ENCODE results near the gene RALGPS1. TPM values are rescaled to one million over a fixed set of nuclear protein-coding genes. Genes with fewer than 3 reads are reported as not detected.

The RALGPS1 gene
- total RNA-seq, 2 donors from 2014 or later = 7.6 to 18.5 TPM

GRCh38 chr9:127136880-127137639, 222.5 kb downstream of the RALGPS1 start:
- Histone ChIP-seq H3K4me1 (ENCODE audit: control insufficient read depth in 1 of 2, low read depth in 2 of 2) (peaks cover 33 to 66% of the 10 kb centered on the region in 2 donors), H3K27ac (no peak overlapping the region), H3K27me3 (replicated peaks; ENCODE audit: insufficient read depth) (no peaks in the 10 kb centered on the region), H3K4me3 (no peak overlapping the region), H3K9me3 (no peaks in the 10 kb centered on the region), H3K36me3 (no peaks in the 10 kb centered on the region)
- no peak for ATAC-seq (ENCODE audit: insufficient number of reproducible peaks, low FRiP score, low read depth)
- TF ChIP-seq, protein P1, sequence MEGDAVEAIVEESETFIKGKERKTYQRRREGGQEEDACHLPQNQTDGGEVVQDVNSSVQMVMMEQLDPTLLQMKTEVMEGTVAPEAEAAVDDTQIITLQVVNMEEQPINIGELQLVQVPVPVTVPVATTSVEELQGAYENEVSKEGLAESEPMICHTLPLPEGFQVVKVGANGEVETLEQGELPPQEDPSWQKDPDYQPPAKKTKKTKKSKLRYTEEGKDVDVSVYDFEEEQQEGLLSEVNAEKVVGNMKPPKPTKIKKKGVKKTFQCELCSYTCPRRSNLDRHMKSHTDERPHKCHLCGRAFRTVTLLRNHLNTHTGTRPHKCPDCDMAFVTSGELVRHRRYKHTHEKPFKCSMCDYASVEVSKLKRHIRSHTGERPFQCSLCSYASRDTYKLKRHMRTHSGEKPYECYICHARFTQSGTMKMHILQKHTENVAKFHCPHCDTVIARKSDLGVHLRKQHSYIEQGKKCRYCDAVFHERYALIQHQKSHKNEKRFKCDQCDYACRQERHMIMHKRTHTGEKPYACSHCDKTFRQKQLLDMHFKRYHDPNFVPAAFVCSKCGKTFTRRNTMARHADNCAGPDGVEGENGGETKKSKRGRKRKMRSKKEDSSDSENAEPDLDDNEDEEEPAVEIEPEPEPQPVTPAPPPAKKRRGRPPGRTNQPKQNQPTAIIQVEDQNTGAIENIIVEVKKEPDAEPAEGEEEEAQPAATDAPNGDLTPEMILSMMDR (IDR thresholded peaks at IDR 0.05) = no peak
- no peak for DNase-seq (ENCODE audit: low spot score)

- H3K4me1 ChIP-seq (ENCODE audit: control insufficient read depth in 1 of 2, low read depth in 2 of 2) = peaks cover 31 to 59% of the 10 kb centered on the region in 2 donors
These were observed 223.2 kb downstream of the RALGPS1 start for GRCh38 chr9:127137640-127138360.

DNA sequence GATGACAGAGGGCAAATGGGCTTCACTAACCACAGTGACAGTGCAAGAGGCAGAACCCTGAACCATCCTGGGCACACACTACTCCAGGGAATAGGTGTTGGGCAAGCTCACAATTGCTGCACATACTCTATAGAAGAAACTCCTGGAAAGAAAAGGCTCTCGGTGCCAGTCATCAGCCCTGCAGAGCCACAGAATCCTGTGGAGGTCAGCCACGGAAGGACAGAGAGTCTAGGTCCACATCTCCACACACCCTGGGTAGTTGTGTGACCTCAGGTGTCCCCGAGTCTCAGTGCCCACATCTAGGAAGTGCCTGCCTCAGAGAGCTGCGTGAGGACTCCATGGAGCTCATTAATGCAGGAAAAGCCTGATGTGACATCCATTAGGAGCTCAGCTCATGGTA, 223.9 kb downstream of the RALGPS1 start:
- TF ChIP-seq, protein P1 (IDR thresholded peaks at IDR 0.05) = no peak
- no peaks in the 10 kb centered on the region for H3K9me3 ChIP-seq
- peaks cover 25 to 52% of the 10 kb centered on the region in 2 donors for H3K4me1 ChIP-seq (ENCODE audit: control insufficient read depth in 1 of 2, low read depth in 2 of 2)
- H3K4me3 ChIP-seq = no peak overlapping the region
- H3K36me3 ChIP-seq = no peaks in the 10 kb centered on the region
- DNase-seq (ENCODE audit: low spot score) (no peak), ATAC-seq (ENCODE audit: insufficient number of reproducible peaks, low FRiP score, low read depth) (no peak)
- no peak overlapping the region for H3K27ac ChIP-seq
- H3K27me3 ChIP-seq (replicated peaks; ENCODE audit: insufficient read depth) = no peaks in the 10 kb centered on the region

More at GRCh38 chr9:127137640-127138360, 223.2 kb downstream of the RALGPS1 start:
- ATAC-seq (ENCODE audit: insufficient number of reproducible peaks, low FRiP score, low read depth) (no peak), DNase-seq (ENCODE audit: low spot score) (no peak)
- Histone ChIP-seq H3K4me3 (no peak overlapping the region), H3K27ac (no peak overlapping the region), H3K9me3 (no peaks in the 10 kb centered on the region), H3K36me3 (no peaks in the 10 kb centered on the region), H3K27me3 (replicated peaks; ENCODE audit: insufficient read depth) (no peaks in the 10 kb centered on the region)
- TF ChIP-seq, protein P1 (IDR thresholded peaks at IDR 0.05) = no peak

DNA sequence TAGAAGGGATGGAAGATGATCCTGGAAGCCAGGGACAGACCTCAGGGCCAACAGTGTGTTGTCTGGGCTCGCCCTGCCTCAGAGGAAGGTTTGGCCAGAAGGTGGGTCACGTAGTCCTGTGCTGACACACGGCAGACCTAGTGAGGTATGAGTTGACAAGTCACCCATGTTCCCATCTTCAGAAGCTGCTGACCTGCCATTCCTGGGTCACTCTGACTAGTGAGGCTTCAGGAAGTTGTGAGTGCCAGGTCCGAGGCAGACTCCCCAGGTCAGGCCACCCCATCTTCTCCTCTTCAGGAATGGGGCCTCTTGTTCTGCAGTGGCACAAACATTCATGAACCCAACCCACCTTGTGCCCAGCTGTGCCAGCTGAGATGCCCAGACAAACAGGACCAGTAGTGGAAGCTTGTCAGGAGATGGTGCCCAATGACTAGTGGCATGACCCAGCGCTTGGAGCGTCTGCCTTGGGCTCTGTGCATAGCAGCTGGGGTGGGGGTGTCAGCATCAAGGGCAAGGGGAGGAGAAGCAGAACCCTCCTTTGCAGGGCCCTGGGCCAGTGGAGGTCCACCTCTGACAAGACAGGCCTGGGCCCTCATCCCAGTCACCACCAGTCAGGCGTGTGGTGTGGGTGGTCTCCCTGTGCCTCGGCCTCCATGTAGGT, 224.6 kb downstream of the RALGPS1 start:
- DNase-seq (ENCODE audit: low spot score) (no peak), ATAC-seq (ENCODE audit: insufficient number of reproducible peaks, low FRiP score, low read depth) (no peak)
- no peaks in the 10 kb centered on the region for H3K36me3 ChIP-seq
- H3K27ac ChIP-seq = no peak overlapping the region
- no peak overlapping the region for H3K4me3 ChIP-seq
- H3K4me1 ChIP-seq (ENCODE audit: control insufficient read depth in 1 of 2, low read depth in 2 of 2) = peaks cover 17 to 45% of the 10 kb centered on the region in 2 donors
- H3K9me3 ChIP-seq = no peaks in the 10 kb centered on the region
- H3K27me3 ChIP-seq (replicated peaks; ENCODE audit: insufficient read depth) = no peaks in the 10 kb centered on the region
- TF ChIP-seq, protein P1 (IDR thresholded peaks at IDR 0.05) = no peak

DNA sequence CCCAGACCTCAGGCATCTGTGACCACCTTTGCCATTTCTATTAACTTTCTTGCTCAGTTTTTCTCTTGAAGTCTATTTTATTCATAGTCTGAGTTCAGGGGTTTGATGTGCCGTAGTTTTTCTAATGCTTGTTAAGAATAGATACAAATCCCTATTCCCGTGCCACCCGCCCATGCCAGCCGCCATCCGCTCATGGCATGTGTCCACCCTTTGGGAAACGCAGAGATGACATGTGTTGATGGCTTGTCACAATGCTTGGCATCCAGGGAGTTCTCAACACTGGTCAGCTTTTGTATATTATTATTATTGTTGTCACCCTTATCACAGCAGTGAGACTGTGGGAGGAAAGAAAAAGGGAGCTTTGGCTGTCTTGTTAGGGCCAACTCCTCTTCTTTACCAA, 225.2 kb downstream of the RALGPS1 start:
- no peak for DNase-seq (ENCODE audit: low spot score)
- no peaks in the 10 kb centered on the region for H3K9me3 ChIP-seq

More for the DNA sequence above, 225.2 kb downstream of the RALGPS1 start:
- Histone ChIP-seq H3K27me3 (replicated peaks; ENCODE audit: insufficient read depth) (no peaks in the 10 kb centered on the region), H3K27ac (no peak overlapping the region), H3K36me3 (no peaks in the 10 kb centered on the region), H3K4me3 (no peak overlapping the region), H3K4me1 (ENCODE audit: control insufficient read depth in 1 of 2, low read depth in 2 of 2) (peaks cover 14 to 39% of the 10 kb centered on the region in 2 donors)
- TF ChIP-seq, protein P1 (IDR thresholded peaks at IDR 0.05) = no peak
- no peak for ATAC-seq (ENCODE audit: insufficient number of reproducible peaks, low FRiP score, low read depth)
